Activated naive CD8-positive, alpha-beta T cell (primary cell): ENCODE data around the gene AFMID.

Source experiments
- H3K27ac Mint-ChIP-seq: one replicate; pipeline ENCODE4 v1.8.0; 2021; ENCODE audit warnings: mixed read lengths
- H3K27me3 Mint-ChIP-seq: one replicate; pipeline ENCODE4 v1.8.0; 2021; ENCODE audit warnings: mixed read lengths
- H3K36me3 Mint-ChIP-seq: one replicate; pipeline ENCODE4 v1.8.0; 2021; ENCODE audit warnings: mixed read lengths
- H3K4me1 Mint-ChIP-seq: one replicate; pipeline ENCODE4 v1.8.0; 2021; ENCODE audit warnings: low read depth, mixed read lengths
- H3K4me3 Mint-ChIP-seq: one replicate; pipeline ENCODE4 v1.8.0; 2021; ENCODE audit warnings: mild to moderate bottlenecking, mixed read lengths
- H3K9me3 Mint-ChIP-seq: one replicate; pipeline ENCODE4 v1.8.0; 2021; ENCODE audit warnings: low read depth, mixed read lengths

The AFMID gene

DNA sequence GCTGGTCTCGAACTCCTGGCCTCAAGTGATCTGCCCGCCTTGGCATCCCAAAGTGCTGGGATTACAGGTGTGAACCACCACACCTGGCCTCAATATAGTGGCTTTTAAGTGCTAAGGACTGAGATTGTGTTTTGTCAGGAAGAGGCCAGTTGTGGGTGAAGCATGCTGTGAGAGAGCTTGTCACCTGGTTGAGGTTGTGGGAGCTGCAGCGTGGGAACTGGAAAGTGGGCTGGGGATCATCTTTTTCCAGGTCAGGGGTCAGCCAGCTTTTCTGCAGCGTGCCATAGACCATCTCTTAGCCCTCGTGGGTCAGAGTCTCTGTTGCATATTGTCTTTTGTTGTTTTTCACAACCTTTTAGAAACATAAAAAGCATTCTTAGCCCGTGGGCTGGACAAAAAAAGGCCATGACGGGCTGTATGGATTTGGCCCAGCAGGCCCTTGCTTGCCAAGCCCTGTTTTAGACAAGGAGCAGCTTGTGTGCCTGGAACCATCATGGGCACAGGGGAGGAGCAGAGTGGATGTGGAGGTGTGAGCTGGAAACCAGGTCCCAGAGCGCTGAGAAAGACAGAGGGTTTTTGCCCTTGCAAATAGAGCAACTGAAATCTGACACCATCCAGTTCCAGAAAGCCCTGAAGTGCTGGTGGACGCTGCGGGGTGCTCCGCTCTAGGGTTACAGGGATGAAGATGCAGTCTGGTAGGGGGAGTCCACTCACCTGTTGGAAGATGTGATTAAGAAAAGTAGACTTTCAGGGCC is 32.4 kb downstream of the AFMID start:
- H3K9me3 Mint-ChIP-seq: no peaks in the 10 kb centered on the region
- H3K4me3 Mint-ChIP-seq: no peak overlapping the region
- H3K27me3 Mint-ChIP-seq: no peaks in the 10 kb centered on the region

DNA sequence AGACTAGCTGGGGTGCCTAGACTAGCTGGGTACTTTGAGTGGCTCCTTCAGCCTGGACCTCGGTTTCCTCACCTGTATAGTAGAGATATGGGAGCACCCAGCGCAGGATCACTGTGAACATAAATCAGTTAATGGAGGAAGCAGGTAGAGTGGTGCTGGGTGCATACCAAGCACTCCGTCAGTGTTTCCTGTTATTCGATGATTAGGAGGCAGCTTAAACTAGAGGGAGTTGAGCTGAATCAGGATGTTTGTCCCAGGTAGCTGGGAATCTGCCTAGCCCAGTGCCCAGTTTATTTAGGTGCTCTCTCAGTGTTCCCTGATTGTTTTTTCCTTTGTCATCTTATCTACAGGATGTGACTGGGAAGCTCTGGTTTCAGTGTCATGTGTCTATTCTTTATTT is 35.9 kb downstream of the AFMID start:
- Mint-ChIP-seq H3K27me3 (peaks cover 2% of the 10 kb centered on the region), H3K9me3 (no peaks in the 10 kb centered on the region), H3K36me3 (no peaks in the 10 kb centered on the region), H3K4me1 (no peaks in the 10 kb centered on the region), H3K4me3 (no peak overlapping the region), H3K27ac (no peak overlapping the region)

More for the DNA sequence above, 32.4 kb downstream of the AFMID start:
- Mint-ChIP-seq H3K4me1 (peaks cover under 1% of the 10 kb centered on the region), H3K27ac (no peak overlapping the region), H3K36me3 (no peaks in the 10 kb centered on the region)

DNA sequence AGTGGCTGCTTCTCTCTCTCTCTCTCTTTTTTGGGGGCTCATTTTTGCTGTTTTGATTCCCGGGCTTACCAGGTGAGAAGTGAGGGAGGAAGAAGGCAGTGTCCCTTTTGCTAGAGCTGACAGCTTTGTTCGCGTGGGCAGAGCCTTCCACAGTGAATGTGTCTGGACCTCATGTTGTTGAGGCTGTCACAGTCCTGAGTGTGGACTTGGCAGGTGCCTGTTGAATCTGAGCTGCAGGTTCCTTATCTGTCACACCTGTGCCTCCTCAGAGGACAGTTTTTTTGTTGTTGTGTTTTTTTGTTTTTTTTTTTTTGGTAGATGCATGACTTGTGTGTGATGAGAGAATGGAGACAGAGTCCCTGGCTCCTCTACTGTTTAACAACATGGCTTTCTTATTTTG is 36.6 kb downstream of the AFMID start:
- no peaks in the 10 kb centered on the region for H3K9me3 Mint-ChIP-seq
- no peaks in the 10 kb centered on the region for H3K36me3 Mint-ChIP-seq
- H3K4me1 Mint-ChIP-seq: no peaks in the 10 kb centered on the region
- H3K27me3 Mint-ChIP-seq: peaks cover 2% of the 10 kb centered on the region
- no peak overlapping the region for H3K27ac Mint-ChIP-seq
- H3K4me3 Mint-ChIP-seq: no peak overlapping the region

DNA sequence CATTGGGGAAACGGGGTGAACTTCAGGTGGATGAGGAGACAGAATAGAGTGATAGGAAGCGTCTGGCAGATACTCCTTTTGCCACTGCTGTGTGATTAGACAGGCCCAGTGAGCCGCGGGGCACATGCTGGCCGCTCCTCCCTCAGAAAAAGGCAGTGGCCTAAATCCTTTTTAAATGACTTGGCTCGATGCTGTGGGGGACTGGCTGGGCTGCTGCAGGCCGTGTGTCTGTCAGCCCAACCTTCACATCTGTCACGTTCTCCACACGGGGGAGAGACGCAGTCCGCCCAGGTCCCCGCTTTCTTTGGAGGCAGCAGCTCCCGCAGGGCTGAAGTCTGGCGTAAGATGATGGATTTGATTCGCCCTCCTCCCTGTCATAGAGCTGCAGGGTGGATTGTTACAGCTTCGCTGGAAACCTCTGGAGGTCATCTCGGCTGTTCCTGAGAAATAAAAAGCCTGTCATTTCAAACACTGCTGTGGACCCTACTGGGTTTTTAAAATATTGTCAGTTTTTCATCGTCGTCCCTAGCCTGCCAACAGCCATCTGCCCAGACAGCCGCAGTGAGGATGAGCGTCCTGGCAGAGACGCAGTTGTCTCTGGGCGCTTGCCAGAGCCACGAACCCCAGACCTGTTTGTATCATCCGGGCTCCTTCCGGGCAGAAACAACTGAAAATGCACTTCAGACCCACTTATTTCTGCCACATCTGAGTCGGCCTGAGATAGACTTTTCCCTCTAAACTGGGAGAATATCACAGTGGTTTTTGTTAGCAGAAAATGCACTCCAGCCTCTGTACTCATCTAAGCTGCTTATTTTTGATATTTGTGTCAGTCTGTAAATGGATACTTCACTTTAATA is 37.3 kb downstream of the AFMID start:
- H3K9me3 Mint-ChIP-seq: no peaks in the 10 kb centered on the region
- no peak overlapping the region for H3K4me3 Mint-ChIP-seq
- H3K27me3 Mint-ChIP-seq: peaks cover 2% of the 10 kb centered on the region
- no peak overlapping the region for H3K27ac Mint-ChIP-seq
- H3K36me3 Mint-ChIP-seq: no peaks in the 10 kb centered on the region
- H3K4me1 Mint-ChIP-seq: no peaks in the 10 kb centered on the region

DNA sequence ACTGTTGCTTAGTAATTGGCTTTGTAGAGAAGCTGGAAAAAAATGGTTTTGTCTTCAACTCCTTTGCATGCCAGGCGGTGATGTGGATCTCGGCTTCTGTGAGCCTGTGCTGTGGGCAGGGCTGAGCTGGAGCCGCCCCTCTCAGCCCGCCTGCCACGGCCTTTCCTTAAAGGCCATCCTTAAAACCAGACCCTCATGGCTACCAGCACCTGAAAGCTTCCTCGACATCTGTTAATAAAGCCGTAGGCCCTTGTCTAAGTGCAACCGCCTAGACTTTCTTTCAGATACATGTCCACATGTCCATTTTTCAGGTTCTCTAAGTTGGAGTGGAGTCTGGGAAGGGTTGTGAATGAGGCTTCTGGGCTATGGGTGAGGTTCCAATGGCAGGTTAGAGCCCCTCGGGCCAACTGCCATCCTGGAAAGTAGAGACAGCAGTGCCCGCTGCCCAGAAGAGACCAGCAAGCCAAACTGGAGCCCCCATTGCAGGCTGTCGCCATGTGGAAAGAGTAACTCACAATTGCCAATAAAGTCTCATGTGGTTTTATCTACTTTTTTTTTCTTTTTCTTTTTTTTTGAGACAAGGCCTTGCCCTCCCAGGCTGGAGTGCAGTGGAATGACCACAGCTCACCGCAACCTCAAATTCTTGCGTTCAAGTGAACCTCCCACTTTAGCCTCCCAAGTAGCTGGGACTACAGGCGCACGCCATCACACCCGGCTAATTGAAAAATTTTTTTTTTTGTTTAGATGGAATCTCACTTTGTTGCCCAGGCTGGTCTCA is 38.1 kb downstream of the AFMID start:
- no peaks in the 10 kb centered on the region for H3K9me3 Mint-ChIP-seq
- H3K36me3 Mint-ChIP-seq: no peaks in the 10 kb centered on the region
- H3K4me1 Mint-ChIP-seq: no peaks in the 10 kb centered on the region
- no peak overlapping the region for H3K4me3 Mint-ChIP-seq
- H3K27me3 Mint-ChIP-seq: peaks cover 2% of the 10 kb centered on the region
- H3K27ac Mint-ChIP-seq: no peak overlapping the region

DNA sequence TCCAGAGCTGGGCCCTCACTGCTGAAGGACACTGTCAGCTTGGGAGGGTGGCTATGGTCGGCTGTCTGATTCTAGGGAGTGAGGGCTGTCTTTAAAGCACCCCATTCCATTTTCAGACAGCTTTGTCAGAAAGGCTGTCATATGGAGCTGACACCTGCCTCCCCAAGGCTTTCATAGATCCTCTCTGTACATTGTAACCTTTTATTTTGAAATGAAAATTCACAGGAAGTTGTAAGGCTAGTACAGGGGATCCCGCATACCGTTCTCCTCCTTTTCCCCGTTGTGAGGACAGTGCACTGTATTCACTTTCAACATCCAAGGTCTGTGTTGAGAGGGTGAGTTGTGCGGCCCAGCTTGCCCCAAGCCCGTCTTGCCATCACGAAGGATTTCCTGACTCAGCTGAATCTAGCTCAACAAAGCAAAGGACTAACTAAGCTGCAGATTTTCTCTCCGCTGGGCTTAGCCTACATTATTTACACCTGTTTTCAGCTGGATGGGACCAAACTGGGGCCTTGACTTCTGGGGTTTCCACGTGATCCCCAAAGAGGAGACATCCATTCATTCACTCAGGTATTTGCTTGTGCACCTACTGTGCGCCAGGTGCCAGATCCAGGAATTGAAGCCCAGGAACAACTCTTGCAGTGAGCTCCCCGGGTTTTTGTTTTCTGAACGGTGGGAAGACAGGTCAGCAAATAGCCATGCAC is 39.0 kb downstream of the AFMID start:
- H3K36me3 Mint-ChIP-seq: no peaks in the 10 kb centered on the region
- peaks cover 7% of the 10 kb centered on the region for H3K27me3 Mint-ChIP-seq
- H3K4me3 Mint-ChIP-seq: no peak overlapping the region
- peaks cover 4% of the 10 kb centered on the region for H3K4me1 Mint-ChIP-seq
- no peak overlapping the region for H3K27ac Mint-ChIP-seq
- H3K9me3 Mint-ChIP-seq: no peaks in the 10 kb centered on the region

DNA sequence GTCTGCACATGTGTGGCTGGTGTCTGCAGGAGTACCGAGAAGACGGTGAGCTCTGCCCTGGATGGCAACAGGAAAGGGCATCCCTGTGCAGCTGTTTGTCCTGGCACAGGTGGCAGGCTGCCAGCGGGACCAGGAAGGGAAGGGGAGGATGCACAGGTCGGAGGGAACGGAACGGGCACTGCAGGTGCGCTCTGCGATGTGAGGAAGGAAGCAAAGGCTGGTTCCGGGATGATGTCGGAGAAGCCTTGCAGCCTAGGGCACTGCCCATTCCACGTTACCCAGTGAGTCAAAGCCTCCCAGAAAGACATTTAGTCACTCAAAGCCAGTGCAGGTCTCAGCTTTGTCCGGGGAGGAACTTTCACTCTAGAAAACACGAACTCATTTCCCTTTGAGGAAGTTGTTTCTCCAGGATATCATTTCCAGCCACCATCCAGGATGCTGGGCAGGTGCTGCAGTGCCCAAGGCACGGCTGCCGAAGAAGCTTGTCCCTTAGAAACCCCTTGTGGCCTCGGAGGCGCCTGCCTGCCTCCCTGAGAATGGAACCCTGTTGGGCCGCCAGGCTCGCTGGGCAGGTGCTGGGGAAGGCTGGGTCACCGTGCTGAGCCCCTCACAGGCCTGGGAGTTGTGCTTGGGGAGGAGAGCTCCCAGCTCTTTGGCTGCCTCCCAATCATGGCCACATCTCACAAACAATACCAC is 39.7 kb downstream of the AFMID start:
- Mint-ChIP-seq H3K27me3 (peaks cover 7% of the 10 kb centered on the region), H3K36me3 (no peaks in the 10 kb centered on the region), H3K9me3 (no peaks in the 10 kb centered on the region), H3K27ac (no peak overlapping the region), H3K4me1 (peaks cover 4% of the 10 kb centered on the region), H3K4me3 (no peak overlapping the region)

DNA sequence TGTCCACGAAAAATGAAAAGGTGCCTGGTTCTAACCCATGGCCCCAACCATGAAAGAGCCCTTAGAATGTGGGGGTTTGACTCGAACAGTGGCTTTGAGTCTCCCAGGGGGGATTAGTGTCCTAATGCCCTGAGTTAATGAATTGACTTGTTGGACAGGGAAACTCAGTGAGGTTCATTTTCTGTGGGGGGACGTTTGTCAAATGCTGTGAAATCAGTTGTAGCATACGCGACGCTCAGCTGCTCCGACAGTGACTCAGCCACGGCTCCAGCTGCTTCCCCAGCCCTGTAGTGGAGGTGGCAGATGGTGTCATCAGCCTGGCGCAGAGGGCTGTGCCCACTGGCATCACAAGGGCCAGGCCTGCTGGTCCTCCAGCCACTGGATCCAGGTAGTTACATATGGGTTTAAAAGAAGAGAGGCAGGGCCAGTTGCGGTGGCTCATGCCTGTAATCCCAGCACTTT is 40.3 kb downstream of the AFMID start:
- Mint-ChIP-seq H3K27me3 (peaks cover 7% of the 10 kb centered on the region), H3K36me3 (no peaks in the 10 kb centered on the region)

DNA sequence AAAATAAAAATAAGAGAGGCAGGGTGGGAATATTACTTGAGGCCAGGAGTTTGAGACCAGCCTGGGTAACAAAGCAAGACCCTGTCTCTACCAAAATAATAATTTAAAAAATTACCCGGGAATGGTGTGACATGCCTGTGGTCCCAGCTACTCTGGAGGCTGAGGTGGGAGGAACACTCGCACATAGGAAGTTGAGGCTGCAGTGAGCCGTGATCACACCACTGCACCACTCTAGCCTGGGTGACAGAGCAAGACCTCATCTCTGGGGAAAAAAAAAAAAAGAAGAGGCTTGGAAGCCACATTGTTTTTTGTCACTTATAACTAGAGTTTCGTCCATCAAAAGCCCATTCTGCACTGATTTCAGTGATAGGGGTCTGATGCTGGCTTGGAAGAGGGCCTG is 41.0 kb downstream of the AFMID start:
- peaks cover 8% of the 10 kb centered on the region for H3K4me1 Mint-ChIP-seq
- H3K36me3 Mint-ChIP-seq: no peaks in the 10 kb centered on the region
- no peak overlapping the region for H3K27ac Mint-ChIP-seq
- peaks cover 11% of the 10 kb centered on the region for H3K27me3 Mint-ChIP-seq
- no peak overlapping the region for H3K4me3 Mint-ChIP-seq
- no peaks in the 10 kb centered on the region for H3K9me3 Mint-ChIP-seq

More for the DNA sequence above, 40.3 kb downstream of the AFMID start:
- H3K9me3 Mint-ChIP-seq: no peaks in the 10 kb centered on the region
- no peak overlapping the region for H3K4me3 Mint-ChIP-seq
- H3K4me1 Mint-ChIP-seq: peaks cover 4% of the 10 kb centered on the region
- H3K27ac Mint-ChIP-seq: no peak overlapping the region

DNA sequence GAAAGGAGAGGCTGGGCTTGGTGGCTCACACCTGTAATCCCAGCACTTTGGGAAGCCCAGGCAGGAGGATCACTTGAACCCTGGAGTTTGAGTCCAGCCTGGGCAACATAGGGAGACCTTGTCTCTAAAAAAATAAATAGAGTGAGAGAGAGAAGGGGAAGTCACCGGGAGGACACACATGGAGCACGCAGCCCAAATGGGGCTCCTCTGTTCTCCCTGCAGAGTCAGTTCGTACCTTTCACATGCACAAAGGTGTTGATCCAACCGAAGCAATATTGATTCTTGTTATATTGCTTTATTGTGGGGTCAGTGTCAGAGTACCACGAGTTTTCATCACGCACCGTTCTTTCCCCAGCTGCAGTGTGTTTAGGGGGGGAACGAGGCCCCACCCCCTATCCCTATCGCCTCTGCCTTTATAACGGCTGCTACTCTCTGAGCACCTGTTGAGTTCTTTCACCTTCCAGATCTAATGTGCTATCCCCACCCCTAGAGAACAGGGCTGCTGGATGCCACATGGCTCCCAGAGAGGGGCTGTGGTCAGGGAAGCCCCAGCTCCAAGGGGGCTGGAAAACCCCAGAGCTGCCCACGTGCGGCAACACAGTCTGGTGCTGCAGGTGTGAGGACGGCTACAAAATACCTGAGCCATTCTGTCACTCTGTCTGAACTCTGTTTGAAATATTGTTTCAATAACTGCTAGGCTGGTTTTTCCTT is 43.2 kb downstream of the AFMID start:
- Mint-ChIP-seq H3K27me3 (peaks cover 11% of the 10 kb centered on the region), H3K27ac (no peak overlapping the region), H3K4me1 (peaks cover 8% of the 10 kb centered on the region)

DNA sequence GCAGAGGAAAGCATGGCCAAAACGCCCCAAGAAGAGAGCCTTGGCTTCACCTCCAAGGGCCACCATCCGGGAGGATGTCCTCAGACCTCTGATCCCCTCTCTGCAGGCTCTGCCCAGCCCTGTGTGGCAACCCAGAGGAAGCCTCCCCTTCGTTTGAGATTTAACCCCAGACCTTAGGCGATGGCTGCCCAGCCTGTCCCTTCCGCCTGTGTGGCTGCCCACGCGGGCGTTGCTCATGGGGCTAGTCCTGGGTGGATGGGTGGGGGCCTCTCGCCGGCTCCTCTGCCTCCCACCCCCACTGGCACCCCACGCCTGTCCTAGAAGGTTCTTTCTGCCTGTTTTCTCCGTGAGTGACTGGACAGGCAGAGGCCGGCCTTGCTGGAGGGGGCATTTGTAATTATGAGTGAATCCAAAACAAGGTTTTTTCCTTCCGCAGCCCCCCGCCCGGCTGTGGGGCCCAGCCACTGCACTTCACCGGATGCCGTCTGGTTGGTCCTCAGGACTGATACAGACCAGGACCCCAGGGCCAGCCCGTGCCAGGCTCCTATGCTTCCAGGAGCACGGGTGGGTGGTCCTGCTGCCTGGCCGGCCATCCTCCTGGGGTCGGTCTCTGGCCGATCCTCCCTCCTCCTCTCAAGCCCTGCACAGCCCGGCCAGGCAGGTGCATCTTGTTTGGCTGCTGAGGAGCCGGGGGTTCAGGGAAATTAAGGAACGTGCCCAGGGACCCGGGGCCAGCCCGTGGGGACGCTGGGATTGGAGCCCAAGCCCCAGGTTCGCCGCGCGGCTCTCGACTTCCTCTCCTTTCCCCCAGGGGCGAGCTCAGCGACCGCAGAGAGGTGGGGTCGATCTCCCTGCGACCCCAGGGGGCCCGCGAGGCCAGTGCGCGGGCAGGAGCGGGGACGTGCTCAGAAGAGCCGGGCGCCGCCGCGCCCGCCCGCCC is 44.1 kb downstream of the AFMID start, which contains the start of gene TMEM235:
Gene TMEM235, plus strand, starts transcription at position 636 of the 940 bp plus-strand sequence. CDS start 393 bp downstream, outside the sequence.
- no peak within 1 kb of the TSS for H3K27ac Mint-ChIP-seq
- H3K4me1 Mint-ChIP-seq: peaks cover 8% of the 10 kb centered on the region
- H3K27me3 Mint-ChIP-seq: peaks cover 11% of the 10 kb centered on the region
- no peak within 1 kb of the TSS for H3K4me3 Mint-ChIP-seq
- no peaks in the 10 kb centered on the region for H3K36me3 Mint-ChIP-seq
- H3K9me3 Mint-ChIP-seq: no peaks in the 10 kb centered on the region

More for the DNA sequence above, 43.2 kb downstream of the AFMID start:
- H3K36me3 Mint-ChIP-seq: no peaks in the 10 kb centered on the region
- no peaks in the 10 kb centered on the region for H3K9me3 Mint-ChIP-seq
- no peak overlapping the region for H3K4me3 Mint-ChIP-seq

DNA sequence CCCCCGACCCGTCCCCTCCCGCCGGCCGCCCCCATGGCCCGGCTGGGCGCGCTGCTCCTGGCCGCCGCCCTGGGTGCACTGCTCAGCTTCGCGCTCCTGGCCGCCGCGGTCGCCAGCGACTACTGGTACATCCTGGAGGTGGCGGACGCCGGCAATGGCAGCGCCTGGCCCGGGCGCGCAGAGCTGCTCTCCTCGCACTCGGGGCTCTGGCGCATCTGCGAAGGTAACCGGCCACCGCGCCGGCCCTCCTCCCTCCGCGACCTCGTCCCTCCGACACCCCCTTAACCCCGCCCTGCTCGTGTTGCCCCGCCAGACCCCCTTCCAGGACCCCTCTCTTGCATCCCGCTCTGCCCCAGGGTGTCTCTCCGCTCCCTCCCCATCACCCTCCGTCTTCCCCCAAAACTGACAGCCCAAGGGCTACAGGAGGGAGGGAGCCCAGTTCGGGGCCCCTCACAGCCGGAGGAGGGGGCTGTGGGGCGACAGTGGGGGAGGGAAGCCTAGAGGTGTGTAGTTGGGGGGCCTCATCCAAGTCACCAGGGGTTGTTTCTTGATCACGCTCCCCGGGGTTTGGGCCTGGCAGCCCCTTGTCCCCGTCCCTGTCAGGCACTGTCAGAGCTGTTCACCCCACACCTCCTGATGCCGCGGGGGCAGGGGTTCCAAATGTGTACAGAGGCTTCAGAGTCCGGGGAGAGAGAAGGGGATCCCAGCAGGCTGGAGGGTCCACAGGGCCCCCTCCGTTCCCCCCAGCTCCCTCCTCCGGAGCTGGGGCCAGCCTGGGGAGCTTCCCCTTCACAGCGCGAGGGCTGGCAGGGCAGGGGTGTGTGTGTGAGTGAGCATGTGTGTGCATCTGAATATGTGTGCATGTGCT is 45.1 kb downstream of the AFMID start:
- Mint-ChIP-seq H3K4me3 (no peak overlapping the region), H3K9me3 (no peaks in the 10 kb centered on the region), H3K27me3 (peaks cover 11% of the 10 kb centered on the region), H3K36me3 (no peaks in the 10 kb centered on the region), H3K4me1 (peaks cover 8% of the 10 kb centered on the region), H3K27ac (no peak overlapping the region)
